ENCODE measurements around the gene TMEM143.

TMEM143 gene

GRCh38 chr19:48354332-48354992 lies 9.3 kb downstream of the TMEM143 start:
- no peak for DNase-seq

GRCh38 chr19:48353677-48354076 lies 10.1 kb downstream of the TMEM143 start:
- no peak for DNase-seq

- DNase-seq, result peak; percentile 71
Measured at GRCh38 chr19:48351341-48351752, 12.4 kb downstream of the TMEM143 start.

- no peak for DNase-seq
Measured at GRCh38 chr19:48350856-48351255, 12.9 kb downstream of the TMEM143 start.

- DNase-seq, result no peak
Measured at GRCh38 chr19:48348737-48349136, 15.0 kb downstream of the TMEM143 start.

- DNase-seq, result no peak
Measured at GRCh38 chr19:48348045-48348444, 15.7 kb downstream of the TMEM143 start.

GRCh38 chr19:48346191-48346590 lies 17.5 kb downstream of the TMEM143 start:
- no peak for DNase-seq

- no peak for DNase-seq
Measured at GRCh38 chr19:48344892-48345291, 18.8 kb downstream of the TMEM143 start.

GRCh38 chr19:48342841-48343540 lies 20.7 kb downstream of the TMEM143 start:
- DNase-seq, result no peak

- DNase-seq, result no peak
Measured at GRCh38 chr19:48342414-48342738, 21.4 kb downstream of the TMEM143 start.

- no peak for DNase-seq
Measured at GRCh38 chr19:48341515-48342413, 22.0 kb downstream of the TMEM143 start.

GRCh38 chr19:48340995-48341394 lies 22.7 kb downstream of the TMEM143 start:
- DNase-seq, result no peak

GRCh38 chr19:48338802-48339503 lies 24.8 kb downstream of the TMEM143 start:
- DNase-seq, result no peak

- no peak for DNase-seq
Measured at GRCh38 chr19:48338253-48338755, 25.4 kb downstream of the TMEM143 start.

GRCh38 chr19:48333467-48334384 lies 30.0 kb downstream of the TMEM143 start:
- DNase-seq, result peak; percentile 96

- peak; percentile 99 for DNase-seq
Measured at GRCh38 chr19:48332662-48333466, 30.9 kb downstream of the TMEM143 start.

GRCh38 chr19:48332351-48332661 lies 31.4 kb downstream of the TMEM143 start:
- DNase-seq, result no peak

GRCh38 chr19:48330012-48330681 lies 33.6 kb downstream of the TMEM143 start:
- DNase-seq, result peak; percentile 87

GRCh38 chr19:48329167-48329891 lies 34.4 kb downstream of the TMEM143 start:
- DNase-seq, result peak; percentile 56
